NCI-H774 (cell line): ENCODE measurements around the gene PDCL2.
"Not testable (repeated sequence)": the region's sequence is repeated elsewhere in the genome, so short reads cannot be mapped to it uniquely, and the experiment has no call there.

Source experiments
- DNase-seq: peaks from one replicate; lab custom pipeline; 2025; lab: John Stamatoyannopoulos, UW

PDCL2 gene

DNA sequence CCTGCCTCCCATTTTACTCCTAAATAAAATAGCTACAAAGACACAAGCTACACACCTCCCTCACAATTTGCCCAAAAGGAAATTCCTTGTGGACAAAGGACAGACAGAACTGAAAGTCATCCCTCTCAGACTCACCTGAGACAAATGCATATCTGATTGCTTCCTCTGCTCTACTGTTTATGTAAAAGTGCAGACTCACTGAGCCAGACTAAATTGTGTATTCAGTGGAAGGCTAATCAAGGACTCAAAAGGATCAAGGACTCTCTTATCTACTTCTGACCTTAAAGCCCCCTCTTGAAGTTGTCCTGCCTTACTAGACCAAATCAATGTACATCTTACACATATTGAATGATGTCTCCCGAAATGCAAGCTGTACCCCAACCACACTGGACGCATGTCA, 3.9 kb downstream of the PDCL2 start:
- no peak for DNase-seq

DNA sequence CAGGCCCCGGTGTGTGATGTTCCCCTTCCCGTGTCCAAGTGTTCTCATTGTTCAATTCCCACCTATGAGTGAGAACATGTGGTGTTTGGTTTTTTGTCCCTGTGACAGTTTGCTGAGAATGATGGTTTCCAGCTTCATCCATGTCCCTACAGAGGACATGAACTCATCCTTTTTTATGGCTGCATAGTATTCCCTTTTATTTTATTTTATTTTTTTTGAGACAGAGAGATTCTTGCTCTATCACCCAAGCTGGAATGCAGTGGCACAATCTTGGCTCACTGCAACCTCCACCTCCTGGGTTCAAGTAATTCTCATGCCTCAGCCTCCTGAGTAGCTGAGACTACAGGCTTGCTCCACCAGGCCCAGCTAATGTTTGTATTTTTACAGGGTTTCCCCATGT, 9.3 kb downstream of the PDCL2 start:
- DNase-seq, result not testable (repeated sequence)

DNA sequence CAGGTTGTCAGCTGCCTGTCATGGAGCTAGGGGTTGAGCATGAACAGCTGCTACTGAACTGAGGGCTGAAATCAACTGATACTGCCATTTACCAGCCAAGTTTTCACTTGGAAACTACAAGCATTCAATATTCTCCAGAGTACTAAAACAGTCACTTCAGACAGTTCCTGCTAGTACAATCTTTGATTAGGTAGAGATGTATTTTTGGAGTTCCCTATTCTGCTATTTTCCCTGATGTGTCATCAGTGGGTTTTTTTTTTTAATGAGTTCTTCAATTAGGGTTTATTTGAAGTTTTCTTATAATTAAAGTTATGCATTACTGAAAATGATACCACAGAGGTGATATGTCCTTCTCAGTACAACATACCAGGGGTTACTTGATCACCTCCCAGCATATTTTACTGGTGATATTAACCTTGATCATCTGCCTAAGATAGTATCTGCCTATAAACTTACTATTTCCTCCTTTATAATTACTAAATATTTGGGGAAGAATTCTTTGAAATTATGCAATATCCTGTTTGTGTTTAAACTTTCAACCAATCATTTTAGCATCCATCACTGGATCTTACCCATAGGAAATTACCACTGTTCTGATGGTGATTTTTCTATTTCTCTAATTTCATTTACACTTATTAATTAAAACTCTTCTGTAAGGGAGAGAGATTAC, 13.6 kb downstream of the PDCL2 start:
- DNase-seq, result no peak

DNA sequence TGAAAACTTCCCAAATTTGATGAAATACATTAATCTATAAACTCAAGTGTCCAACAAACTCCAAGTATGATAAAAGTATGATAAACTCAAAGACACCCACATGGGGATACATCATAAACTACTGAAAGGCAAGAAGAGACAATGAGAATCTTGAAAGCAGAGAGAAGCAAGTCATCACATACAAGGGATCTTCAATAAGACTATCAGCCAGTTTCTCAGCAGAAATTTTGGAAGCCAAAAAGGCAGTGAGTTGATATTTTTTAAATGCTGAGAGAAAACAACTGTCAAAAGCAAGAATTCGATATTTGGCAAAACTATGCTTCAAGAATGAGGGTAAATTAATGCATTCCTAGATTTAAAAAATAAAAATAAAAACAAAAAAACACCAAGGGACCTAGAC, 16.5 kb downstream of the PDCL2 start:
- no peak for DNase-seq

DNA sequence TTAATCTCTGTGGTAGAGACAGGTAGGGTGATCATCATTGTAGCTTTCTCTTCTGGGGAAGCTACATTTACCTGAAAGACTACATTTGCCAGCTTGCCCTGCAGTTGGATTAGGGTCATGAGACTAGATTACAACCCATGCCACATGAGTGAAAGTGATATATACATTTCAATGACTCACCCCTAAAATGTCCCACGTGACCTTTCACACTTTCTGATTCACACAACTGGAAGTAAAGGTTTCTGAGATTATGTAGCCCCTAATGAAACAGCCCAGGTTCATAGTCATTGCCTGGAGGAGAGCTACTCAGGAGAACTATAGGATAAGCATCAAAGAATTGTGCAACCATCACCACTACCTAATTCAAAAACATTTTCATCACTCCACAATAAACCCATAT, 17.8 kb downstream of the PDCL2 start:
- no peak for DNase-seq

DNA sequence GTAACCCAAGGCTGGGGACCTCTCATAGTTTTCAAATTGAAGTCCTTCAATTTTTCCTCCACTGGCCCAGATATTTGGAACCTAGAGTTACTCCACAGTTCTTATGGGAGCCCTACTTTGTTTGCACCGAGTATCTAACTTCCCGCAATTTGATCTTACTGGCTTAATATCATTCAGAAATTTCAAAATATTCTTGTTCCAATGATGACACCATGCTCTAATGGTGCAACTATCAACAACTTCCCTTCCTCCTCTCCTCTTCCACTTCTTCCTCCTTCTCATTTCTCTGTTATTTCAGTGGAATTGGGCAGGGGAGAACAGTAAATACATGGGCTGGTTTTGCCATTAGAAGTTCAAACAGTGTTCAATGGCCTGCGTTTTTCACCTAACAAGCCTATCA, 20.2 kb downstream of the PDCL2 start:
- DNase-seq, result no peak

DNA sequence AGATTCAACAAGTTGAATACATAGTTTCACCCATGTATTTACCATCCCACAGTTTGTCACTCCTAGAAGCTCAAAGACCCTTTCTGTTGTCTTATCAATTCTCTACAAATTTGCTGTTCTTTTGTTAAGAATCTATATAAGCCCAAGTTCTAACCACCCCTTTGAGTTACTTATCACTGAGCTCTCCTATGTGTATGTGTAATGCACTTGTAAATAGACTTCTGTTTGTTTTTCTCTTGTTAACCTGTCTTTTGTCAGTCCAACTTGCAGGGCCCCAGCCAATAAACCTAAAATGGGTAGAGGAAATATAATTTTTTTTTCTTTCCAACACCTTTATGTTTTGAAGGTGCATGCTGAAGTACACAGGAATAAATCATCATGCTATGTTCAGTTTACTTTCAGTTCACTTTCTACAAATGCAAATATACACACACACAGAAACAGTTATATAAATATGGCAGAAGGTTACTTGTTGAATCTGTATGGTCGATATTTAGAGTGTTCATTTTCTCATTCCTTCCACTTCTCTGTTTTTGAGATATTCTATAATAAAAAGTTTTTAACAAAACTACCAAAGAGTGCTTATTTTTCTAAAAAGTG, 23.0 kb downstream of the PDCL2 start:
- peak; percentile 8 for DNase-seq

DNA sequence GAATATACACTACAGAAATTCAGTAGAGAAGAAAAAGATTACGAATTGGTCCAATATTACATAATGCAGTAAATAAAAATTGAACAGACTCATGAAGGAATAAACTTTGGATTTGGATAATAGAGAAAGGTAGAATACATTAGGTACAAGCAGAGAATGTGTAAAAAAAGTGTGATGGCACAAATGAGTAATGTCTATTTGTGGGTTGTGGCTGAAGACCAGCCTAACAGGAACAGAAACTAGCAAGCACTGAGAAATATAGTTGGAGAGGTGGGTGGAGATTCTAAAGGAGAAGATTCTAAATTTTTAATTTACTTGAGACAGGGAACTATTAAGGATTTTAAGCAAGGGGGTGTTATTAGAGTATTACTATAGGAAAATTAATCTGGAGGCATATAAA, 30.2 kb downstream of the PDCL2 start:
- DNase-seq, result no peak

DNA sequence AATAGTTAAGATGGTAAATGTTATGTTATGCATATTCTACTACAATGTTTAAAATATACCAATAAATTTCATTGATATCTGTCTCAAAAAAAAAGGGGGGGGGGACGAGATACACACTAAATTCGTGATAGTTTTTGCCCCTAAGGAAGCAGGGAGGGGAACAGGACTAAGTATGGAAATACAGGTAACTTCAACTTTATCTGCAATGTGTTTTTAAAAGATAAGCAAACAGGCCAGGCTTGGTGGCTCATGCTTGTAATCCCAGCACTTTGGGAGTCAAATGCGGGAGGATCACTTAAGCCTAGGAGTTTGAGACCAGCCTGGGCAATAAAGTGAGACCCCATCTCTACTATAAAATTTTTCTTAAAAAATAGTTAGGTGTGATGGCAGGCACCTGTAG, 31.9 kb downstream of the PDCL2 start:
- DNase-seq, result no peak

DNA sequence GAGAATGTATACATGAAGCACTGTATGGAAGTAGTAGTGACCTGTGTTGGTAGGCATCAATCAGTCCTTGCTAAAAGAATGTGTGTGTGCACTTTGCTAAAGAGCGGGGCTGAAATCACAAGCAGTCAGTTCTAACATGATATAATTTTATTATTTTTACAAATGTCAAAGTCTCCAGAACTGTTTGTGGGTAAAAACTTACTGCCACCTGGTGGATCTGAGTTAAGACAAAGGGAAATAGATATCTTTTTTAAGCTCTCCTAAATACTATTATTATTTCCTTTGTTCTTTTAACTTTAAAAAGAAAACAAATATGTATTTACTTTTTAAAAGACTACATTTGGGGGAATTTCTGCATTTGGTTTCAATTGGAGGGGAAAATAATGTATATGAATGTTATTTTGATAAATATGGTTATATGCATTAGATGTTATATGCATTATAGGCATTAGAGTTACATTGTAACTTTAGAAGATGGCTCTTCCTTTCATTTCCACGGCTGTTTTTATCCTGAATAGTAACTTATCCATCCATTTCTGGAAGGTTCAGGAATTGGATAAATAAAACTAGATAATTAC, 37.5 kb downstream of the PDCL2 start:
- DNase-seq, result no peak

DNA sequence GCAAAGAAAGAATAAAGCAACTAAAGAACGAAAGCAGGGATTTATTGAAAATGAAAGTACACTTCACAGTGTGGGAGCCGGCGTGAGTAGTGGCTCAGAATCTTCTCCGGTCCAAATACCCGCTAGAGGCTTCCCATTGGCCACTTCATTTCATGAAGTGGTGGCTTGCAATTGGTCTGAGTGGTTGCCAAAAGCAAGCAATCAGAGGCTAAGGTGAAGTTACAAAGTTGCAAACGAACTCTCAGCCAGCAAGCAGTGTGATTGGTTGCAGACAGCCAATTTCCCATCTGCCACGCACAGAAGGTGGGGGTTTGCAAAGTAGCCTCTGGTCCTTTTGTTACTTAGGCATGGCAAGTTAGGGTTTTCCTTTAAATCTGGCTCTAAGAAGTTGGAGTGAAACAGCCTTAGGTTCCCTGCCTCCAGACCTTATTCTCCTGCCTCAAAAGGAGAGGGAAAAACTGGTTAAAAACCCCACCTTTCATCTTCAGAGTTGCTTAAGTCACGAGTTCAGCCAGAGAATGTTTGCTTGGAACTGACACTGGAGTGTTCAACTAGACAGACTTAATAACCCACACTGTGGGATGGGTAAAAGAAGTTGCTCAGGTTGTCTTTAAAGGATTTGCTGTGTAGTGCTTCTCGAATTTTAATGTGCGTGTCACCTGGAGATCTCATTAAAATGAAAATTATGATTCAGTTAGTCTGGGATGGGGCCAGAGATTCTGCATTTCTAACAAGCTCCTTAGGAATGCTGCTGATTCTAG, 38.4 kb downstream of the PDCL2 start:
- DNase-seq, result no peak

DNA sequence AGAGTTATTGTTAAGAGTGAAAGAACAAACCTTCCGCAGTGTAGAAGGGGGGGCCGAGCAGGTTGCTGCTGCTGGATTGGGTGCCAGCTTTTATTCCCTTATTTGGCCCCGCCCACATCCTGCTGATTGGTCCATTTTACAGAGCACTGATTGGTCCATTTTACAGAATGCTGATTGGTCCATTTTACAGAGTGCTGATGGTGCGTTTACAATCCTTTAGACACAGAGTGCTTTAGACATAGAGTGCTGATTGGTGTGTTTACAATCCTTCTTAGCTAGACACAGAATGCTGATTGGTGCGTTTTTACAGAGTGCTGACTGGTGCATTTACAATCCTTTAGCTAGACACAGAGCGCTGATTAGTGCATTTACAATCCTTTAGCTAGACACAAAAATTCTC, 40.1 kb downstream of the PDCL2 start:
- DNase-seq, result not testable (repeated sequence)

DNA sequence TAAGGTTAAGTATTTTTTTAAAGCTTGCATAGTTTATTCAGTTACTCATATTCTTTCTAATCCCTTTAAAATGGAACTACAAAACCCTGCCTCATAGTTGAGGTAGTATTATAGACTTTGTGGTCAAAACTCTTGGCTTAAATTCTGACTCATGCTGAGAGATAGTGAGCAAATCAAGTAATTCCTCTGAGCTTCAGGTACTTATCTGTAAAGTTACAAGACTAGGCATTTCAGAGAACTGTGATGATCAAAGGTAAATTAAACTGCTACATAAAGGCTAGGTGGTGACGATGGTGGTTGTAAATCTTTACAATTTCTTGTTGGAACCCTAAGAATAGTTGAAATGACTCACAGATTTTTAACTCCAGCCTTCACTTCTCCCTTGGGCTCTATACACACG, 42.2 kb downstream of the PDCL2 start:
- no peak for DNase-seq

DNA sequence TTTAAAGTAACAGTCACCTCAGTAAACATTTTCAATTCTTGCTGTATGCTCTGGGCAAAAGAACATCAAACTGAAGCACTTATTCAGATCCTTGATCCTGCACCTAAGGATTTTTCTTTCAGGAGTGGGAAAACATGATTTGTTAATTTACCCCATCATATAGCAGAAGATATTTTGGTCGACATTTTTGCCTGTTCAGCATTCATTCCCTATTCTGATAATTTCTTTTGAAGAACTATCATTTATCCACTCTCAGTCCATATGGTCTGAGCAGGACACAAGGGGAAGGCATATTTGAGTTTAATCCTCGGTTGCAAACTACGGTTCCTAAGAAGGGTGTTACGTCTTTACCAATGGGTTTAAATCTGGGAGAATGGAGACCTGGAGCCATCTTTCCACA, 44.1 kb downstream of the PDCL2 start:
- DNase-seq, result no peak

DNA sequence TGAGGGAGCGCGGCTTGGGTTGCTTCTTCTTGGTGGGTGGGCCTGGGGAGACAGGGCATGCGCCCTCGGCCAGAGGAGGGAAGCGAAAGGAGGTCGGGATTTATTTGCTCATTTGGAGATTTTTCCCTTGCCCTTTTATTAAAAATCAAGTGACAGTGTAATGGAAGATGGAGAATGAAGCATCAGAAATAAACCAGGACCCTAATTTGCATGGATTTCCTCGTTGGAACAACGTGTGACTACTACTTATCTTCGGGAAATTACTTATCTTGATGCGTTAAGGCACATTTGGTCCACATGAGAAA, 44.6 kb downstream of the PDCL2 start:
- DNase-seq, result no peak

DNA sequence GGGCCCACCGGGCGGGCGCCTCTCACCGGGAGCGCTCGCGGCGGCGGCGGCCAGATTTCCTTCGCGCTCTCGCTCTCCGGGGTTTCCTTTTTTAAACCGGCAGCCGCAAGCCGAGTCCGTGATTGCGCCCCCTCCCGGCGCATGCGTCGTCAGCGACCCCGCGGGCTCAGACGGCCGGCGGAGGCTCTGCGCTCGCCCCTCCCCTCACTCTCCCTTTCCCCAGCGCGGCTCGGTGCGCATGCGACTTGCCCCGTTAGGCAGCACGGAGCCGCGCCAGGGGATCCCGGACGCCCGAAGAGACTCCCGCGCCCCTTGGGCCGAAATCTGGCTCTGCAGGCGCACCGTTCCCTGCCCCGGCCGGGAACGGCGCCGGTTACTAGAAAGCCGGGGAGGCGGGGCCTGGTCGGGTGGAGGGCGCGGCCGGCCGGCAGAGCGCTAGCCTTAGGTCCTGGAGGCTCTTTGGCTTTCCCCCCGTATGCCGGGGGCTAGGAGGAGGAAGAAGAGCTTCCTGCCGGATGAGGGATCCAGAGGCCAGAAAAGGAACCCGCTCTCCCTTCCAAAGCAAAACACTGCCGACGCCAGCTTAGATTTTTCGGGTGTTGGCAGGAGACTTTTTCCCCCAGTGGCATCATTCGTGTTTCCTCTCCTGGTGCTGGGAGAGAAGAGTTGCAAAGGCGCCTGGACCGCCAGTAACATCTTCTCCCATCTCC, 45.1 kb downstream of the PDCL2 start, which contains the start of gene CLOCK:
TSS of gene CLOCK (minus strand) at position 154 of the 710 bp plus-strand sequence. CDS start 64,124 bp downstream, outside the sequence.
- peak; percentile 88 for DNase-seq

DNA sequence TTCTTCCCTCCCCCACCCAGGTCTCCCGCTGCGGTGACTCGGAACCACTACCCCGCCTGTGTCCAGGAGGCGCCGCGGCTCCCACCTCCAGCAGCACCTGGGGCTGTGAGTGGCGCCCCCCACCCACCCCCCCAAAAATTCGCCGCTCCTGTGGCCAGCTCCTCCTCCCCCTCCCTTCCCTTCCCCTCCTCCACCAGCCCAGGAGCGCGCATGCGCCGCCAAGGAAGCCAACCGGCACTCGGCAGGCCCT, 45.6 kb downstream of the PDCL2 start:
- no peak for DNase-seq

DNA sequence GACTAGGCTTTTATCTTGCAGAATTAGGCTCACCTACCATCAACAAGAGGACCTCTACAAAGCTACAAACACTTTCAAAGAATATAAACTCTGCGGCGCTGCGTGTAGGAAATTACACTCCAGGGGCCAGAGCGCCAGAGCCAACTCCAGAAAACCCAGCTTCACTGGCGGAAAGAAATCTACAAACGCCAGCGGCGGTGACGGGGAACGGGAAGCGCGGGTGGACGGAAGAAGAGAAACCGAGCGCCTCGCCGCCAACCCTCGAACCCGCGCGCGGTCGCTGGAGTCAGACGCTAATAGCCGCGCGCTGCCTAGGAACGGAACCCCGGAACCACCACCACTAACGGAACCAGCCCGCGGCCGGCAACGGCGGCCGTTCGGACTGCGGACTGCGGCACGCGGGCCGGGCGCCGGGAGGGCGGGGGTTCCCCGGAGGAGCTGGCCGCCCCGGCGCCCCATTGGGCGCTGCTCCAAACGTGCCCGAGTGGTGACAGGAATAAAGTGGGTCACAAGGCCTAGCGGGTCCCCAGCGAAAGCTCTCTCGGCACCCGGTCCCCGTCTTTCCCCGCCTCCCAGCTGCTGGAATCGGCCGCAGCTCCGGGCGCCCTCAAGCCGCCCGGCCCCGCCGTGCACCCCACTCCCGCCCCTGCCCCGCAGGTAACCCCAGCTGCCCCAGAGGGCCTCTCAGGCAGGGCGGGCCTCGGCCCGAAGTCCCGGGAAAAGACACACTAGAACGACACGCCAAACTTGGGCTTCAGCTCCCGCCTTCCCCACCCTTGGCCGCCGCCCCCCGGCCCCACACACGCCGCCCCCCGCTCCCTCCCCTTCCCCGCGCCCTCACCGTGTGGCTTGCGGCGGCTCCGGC, 46.2 kb downstream of the PDCL2 start:
- peak; percentile 77 for DNase-seq

DNA sequence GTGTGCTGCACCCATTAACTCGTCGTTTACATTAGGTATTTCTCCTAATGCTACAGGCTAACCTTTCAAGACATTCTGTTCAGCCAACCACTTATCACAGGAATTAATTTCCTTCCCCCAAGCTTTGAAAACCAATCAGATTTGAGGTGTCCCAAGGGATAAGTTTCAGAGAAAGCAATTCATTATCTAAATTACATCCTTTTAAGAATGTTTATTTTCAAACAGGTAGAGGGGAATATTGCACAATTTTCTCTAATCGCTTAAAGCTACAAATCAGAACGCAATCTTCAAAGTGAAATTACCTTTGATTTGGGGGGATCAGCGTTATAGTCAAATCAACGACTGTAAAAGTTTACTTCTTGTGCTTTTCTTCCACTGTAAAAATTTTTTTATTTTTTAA, 46.9 kb downstream of the PDCL2 start:
- no peak for DNase-seq

DNA sequence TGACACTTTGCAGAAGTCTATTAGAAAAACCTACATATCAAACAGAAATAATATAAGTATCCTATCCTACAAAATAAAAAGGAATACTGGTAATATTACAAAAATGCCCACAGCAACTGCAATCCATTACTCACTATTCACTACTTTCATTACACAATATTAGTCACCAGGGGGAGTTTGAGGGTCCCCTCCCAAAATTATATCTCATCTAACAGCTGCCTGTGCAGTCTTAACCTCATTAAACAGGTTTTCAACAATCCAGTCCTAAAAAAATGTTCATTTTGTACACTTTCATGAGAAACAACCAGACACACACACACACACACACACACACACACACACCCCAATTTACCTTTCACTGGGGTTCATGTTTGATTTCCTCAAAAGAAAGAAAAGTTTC, 48.2 kb downstream of the PDCL2 start:
- DNase-seq, result no peak

DNA sequence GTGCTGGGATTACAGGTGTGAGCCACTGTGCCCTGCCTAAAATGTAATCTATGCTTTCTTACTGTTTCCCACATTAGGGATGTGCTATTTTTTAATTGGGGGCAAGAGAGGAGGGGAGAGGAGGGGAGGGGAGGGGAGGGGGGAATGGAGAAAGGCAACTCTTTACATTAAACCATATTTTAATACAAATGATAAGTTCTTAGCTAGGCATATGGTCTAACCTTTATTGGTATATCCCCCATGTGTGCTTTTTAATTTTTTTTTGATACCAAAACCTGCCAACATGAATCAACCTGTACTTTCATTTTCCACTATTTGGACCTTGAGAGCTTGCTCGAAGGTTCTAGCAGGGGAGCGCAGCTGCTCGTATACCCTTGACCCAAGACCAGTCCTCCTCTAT, 51.8 kb downstream of the PDCL2 start:
- no peak for DNase-seq

DNA sequence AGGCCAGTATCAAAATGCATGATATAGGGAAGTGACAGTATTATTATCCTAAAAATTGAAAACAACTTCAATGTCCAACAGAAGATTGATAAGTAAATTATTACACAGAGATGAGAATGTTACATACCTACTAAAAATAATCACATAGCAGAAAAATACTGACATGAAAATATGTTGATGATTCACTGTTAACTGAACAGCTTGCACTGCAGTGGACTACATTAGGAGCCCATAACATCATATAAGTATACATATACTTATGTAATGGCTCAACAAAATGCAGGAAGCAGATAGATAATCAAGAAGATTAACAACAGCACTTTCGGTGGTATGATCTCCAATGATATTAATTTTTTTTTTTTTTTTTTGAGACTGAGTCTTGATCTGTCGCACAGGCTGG, 52.4 kb downstream of the PDCL2 start:
- DNase-seq, result no peak
